HepG2 (cell line): Measurements from ENCODE around the gene CYP26B1. TPM values are rescaled to one million over a fixed set of nuclear protein-coding genes. Genes with fewer than 3 reads are reported as not detected.

ENCODE experiments used
- ATAC-seq: fragments of 200-7000 bp; cut with Tn5 transposase; 3 replicates; pipeline ENCODE4 v1.9.1; 2020; ENCODE audit warnings: mild to moderate bottlenecking, moderate library complexity
- BruUV-seq: library from RNA; stranded (reverse); fragments of 400-500 nt; replicated peaks from 2 replicates; lab custom pipeline; 2021; lab: Mats Ljungman, UMichigan
- CTCF ChIA-PET: fragments of 300-600 bp; formaldehyde crosslinking; extraction: SDS; loops from one replicate; lab custom pipeline; 2021; ENCODE audit warnings: low total read pairs, inconsistent platforms, low intra/inter-chr PET ratio; lab: Yijun Ruan, JAX
- POLR2A ChIA-PET: fragments of 350-600 bp; sonication (Branson Sonifier 250); formaldehyde crosslinking; loops from one replicate; lab custom pipeline; 2020; ENCODE audit warnings: antibody characterized with exemption, inconsistent platforms; lab: Yijun Ruan, JAX
- DNase-seq: peaks from one replicate; pipeline ENCODE4 v3.0.0-alpha.2; 2015; ENCODE audit warnings: low spot score
- FAIRE-seq: peaks from 3 replicates; lab custom pipeline; 2011; peaks lifted over from hg19 to GRCh38; lab: Jason Lieb, UNC
- H2AFZ ChIP-seq: one replicate; pipeline ENCODE4 v1.6.1; 2011; ENCODE audit warnings: low read length, inconsistent platforms
- H3K27ac ChIP-seq: fragments of 300-600 bp; 3 replicates; pipeline ENCODE4 v1.8.0; 2011; ENCODE audit warnings: mixed run types, mild to moderate bottlenecking, mixed read lengths, low read length, inconsistent platforms; ENCODE audit not compliant: insufficient read depth; ENCODE audit errors: extremely low read length
- H3K27me3 ChIP-seq, 2 experiments: fragments of 200-600 bp in 1 of 2; 2 replicates in 1 of 2; 3 replicates in 1 of 2; pipeline versions ENCODE4 v1.6.0 to v1.8.0; 2011; ENCODE audit warnings: low read length in 2 of 2, mild to moderate bottlenecking in 2 of 2, moderate library complexity in 2 of 2, inconsistent platforms in 1 of 2; ENCODE audit not compliant: insufficient read depth in 2 of 2, control insufficient read depth in 1 of 2
- H3K36me3 ChIP-seq, 2 experiments: fragments of 200-600 bp in 1 of 2; replicated peaks in 1 of 2; 2 replicates in 1 of 2; 3 replicates in 1 of 2; pipeline versions ENCODE4 v1.5.1 to v1.8.0; 2011; ENCODE audit warnings: low read length in 2 of 2, inconsistent platforms in 1 of 2; ENCODE audit not compliant: insufficient read depth in 2 of 2, control insufficient read depth in 1 of 2
- H3K4me1 ChIP-seq: 2 replicates; pipeline ENCODE4 v1.5.1; 2012; ENCODE audit warnings: low read length, inconsistent platforms; ENCODE audit not compliant: insufficient read depth
- H3K4me2 ChIP-seq: 2 replicates; pipeline ENCODE4 v1.6.0; 2011; ENCODE audit warnings: low read depth, low read length, inconsistent platforms
- H3K4me3 ChIP-seq, 3 experiments: fragments of 200-600 bp in 1 of 3; sonication (generic), shearing (Covaris generic) in 1 of 3; replicated peaks in 1 of 3; 2 replicates each; pipeline ENCODE4 v1.5.1; 2011 to 2016; ENCODE audit warnings: low read length in 3 of 3, inconsistent platforms in 2 of 3, low read depth in 2 of 3, mild to moderate bottlenecking in 2 of 3, control low read depth in 1 of 3, mixed read lengths in 1 of 3; ENCODE audit not compliant: insufficient read depth in 1 of 3
- H3K79me2 ChIP-seq: one replicate; pipeline ENCODE4 v1.6.1; 2011; ENCODE audit warnings: low read length, inconsistent platforms; ENCODE audit not compliant: insufficient read depth
- H3K9ac ChIP-seq: 2 replicates; pipeline ENCODE4 v1.6.0; 2011; ENCODE audit warnings: mild to moderate bottlenecking, low read depth, low read length, inconsistent platforms; ENCODE audit not compliant: insufficient read depth
- H3K9me3 ChIP-seq: 2 replicates; pipeline ENCODE4 v1.5.1; 2012; ENCODE audit warnings: mild to moderate bottlenecking, low read length
- H4K20me1 ChIP-seq: 2 replicates; pipeline ENCODE4 v1.6.0; 2011; ENCODE audit warnings: inconsistent platforms, mild to moderate bottlenecking, low read length, moderate library complexity; ENCODE audit not compliant: insufficient read depth
- ADNP ChIP-seq: sonication (generic); formaldehyde crosslinking; IDR thresholded peaks from 2 replicates; pipeline ENCODE4 v1.4.0; 2020; ENCODE audit warnings: missing genetic modification reagents
- BCLAF1 ChIP-seq: fragments of 450-650 bp; IDR thresholded peaks from 2 replicates; pipeline ENCODE4 v1.6.1; 2017; ENCODE audit warnings: mild to moderate bottlenecking
- DMTF1 ChIP-seq: sonication (generic); formaldehyde crosslinking; IDR thresholded peaks from 2 replicates; pipeline ENCODE4 v1.4.0; 2020; ENCODE audit warnings: mild to moderate bottlenecking, missing genetic modification reagents
- MXD4 ChIP-seq: IDR thresholded peaks from 2 replicates; pipeline ENCODE4 v1.6.1; 2016; ENCODE audit warnings: mild to moderate bottlenecking, missing biosample characterization, missing genetic modification reagents
- NAIF1 ChIP-seq: sonication (generic); formaldehyde crosslinking; IDR thresholded peaks from 2 replicates; pipeline ENCODE4 v1.5.0; 2020; ENCODE audit warnings: mild to moderate bottlenecking, missing genetic modification reagents, borderline replicate concordance
- RFX1 ChIP-seq: fragments of 450-650 bp; IDR thresholded peaks from 2 replicates; pipeline ENCODE4 v1.6.1; 2017
- SRF ChIP-seq: IDR thresholded peaks from 2 replicates; pipeline ENCODE4 v1.6.1; 2011; ENCODE audit warnings: mild to moderate bottlenecking, low read depth, low read length, moderate library complexity
- U2AF2 ChIP-seq: fragments of 200-400 bp; formaldehyde crosslinking; IDR thresholded peaks from 2 replicates; pipeline ENCODE4 v1.6.1; 2017; ENCODE audit warnings: low read depth, mild to moderate bottlenecking, low read length
- ZBTB10 ChIP-seq: sonication (generic); formaldehyde crosslinking; IDR thresholded peaks from 2 replicates; pipeline ENCODE4 v1.4.0; 2020; ENCODE audit warnings: missing genetic modification reagents, borderline replicate concordance
- ZBTB44 ChIP-seq: sonication (generic); formaldehyde crosslinking; IDR thresholded peaks from 2 replicates; pipeline ENCODE4 v1.4.0; 2020; ENCODE audit warnings: missing genetic modification reagents
- ZNF12 ChIP-seq: sonication (generic); formaldehyde crosslinking; IDR thresholded peaks from 2 replicates; pipeline ENCODE4 v1.5.0; 2020; ENCODE audit warnings: missing genetic modification reagents
- ZNF281 ChIP-seq: sonication (generic); formaldehyde crosslinking; IDR thresholded peaks from 2 replicates; pipeline ENCODE4 v1.4.0; 2020; ENCODE audit warnings: missing genetic modification reagents, borderline replicate concordance
- ZNF530 ChIP-seq: sonication (generic); formaldehyde crosslinking; IDR thresholded peaks from 2 replicates; pipeline ENCODE4 v1.5.0; 2020; ENCODE audit warnings: low read depth, mild to moderate bottlenecking, missing genetic modification reagents
- WGBS: methylation state at CpG from one replicate; pipeline ENCODE4 v1.1.6; 2017; ENCODE audit warnings: low lambda C conversion rate; 5-methylcytosine and 5-hydroxymethylcytosine counted together
- in situ Hi-C: cut with HindIII; loops from 2 replicates; pipeline ENCODE4 v1.10.0; 2017; ENCODE audit warnings: low pct_unique_long_range_greater_than_20kb; ENCODE audit not compliant: extremely low pct_ligation_motif_present
- intact Hi-C: fragments of 100-400 bp; cut with micrococcal nuclease; formaldehyde crosslinking; loops from one replicate; pipeline ENCODE4 v1.10.0; 2022; ENCODE audit not compliant: unreplicated experiment
- polyA plus RNA-seq, 8 experiments: library from polyadenylated mRNA; depleted of rRNA in 3 of 8; stranded (reverse) in 7 of 8; unstranded in 1 of 8; fragments of >200 nt; fragmentation: Illumina TruSeq in 4 of 8; extraction: Trizol in 4 of 8; gene quantifications; 2 replicates each; pipeline versions ENCODE4 v1.2.1 to v1.2.3, GENCODE V29; 2011 to 2016; ENCODE audit warnings: low read depth in 4 of 8, missing spikeins in 1 of 8, mixed read lengths in 1 of 8; ENCODE audit not compliant: insufficient read depth in 1 of 8
- total RNA-seq, 5 experiments: library from RNA; depleted of rRNA; stranded (reverse); fragments of >200 nt; fragmentation: Illumina TruSeq; extraction: Trizol; gene quantifications; 2 replicates each; pipeline ENCODE4 v1.2.3, GENCODE V29; 2016; ENCODE audit warnings: low read depth in 1 of 5

Gene CYP26B1
- total and polyA plus RNA-seq, 2 of the 13 experiments (the other 11 are each of a cell fraction or from before 2014, with no cell fraction given) = 0.05 to 0.07 TPM

- ChIA-PET POLR2A (no interaction called here), CTCF (no interaction called here)
- Histone ChIP-seq H3K36me3 (no peaks in the 10 kb centered on the region), H4K20me1 (no peaks in the 10 kb centered on the region; the same call in 1 of the 2 replicates), H3K27me3 (peaks cover 13 to 93% of the 10 kb centered on the region in 2 experiments; a peak in 4 of 5 replicates), H3K9me3 (no peaks in the 10 kb centered on the region), H3K9ac (no peak overlapping the region), H2AFZ (no peak overlapping the region), H3K4me1 (no peaks in the 10 kb centered on the region), H3K27ac (no peak overlapping the region), H3K79me2 (no peaks in the 10 kb centered on the region), H3K4me3 (no peak overlapping the region), H3K4me2 (no peak overlapping the region)
- ATAC-seq (no peak), DNase-seq (no peak), FAIRE-seq (no peak)
- 31% methylated on average over 5 of the region's 5 CpGs for WGBS
- BruUV-seq = no TSS peak
- in situ Hi-C loops (no loop called here), intact Hi-C loops (no loop called here)
- TF ChIP-seq NAIF1 (CRISPR knock-in tag) = no peak
- no peak for TF ChIP-seq SRF
- no peak for TF ChIP-seq ZBTB44 (CRISPR knock-in tag)
- no peak for TF ChIP-seq ZNF281
- no peak for TF ChIP-seq ZNF12 (CRISPR knock-in tag)
- TF ChIP-seq ZBTB10 = no peak
- no peak for TF ChIP-seq DMTF1 (CRISPR knock-in tag)
- TF ChIP-seq U2AF2 = no peak
- no peak for TF ChIP-seq ADNP
- no peak for TF ChIP-seq ZNF530
- no peak for TF ChIP-seq RFX1
- no peak for TF ChIP-seq MXD4
- no peak for TF ChIP-seq BCLAF1
These were observed 8.1 kb upstream of the CYP26B1 start for GRCh38 chr2:72155737-72156136.
